Right atrium auricular region (tissue), 2 donors: ENCODE measurements around the gene ANKDD1B. TPM values are rescaled to one million over a fixed set of nuclear protein-coding genes. Genes with fewer than 3 reads are reported as not detected.

Experiments
- DNase-seq: peaks from one replicate; pipeline ENCODE4 v3.0.0-alpha.2; 2019; ENCODE audit warnings: low spot score
- H3K27ac ChIP-seq, 2 donors: fragments of 200-600 bp; sonication (generic); 1 replicate in 1 of 2; 2 replicates in 1 of 2; pipeline ENCODE4 v1.5.1; 2016 to 2019
- H3K27me3 ChIP-seq, 2 donors: fragments of 200-600 bp; sonication (generic); one replicate each; pipeline versions ENCODE4 v1.5.1 to v1.6.0; 2017 to 2019
- H3K36me3 ChIP-seq: fragments of 200-600 bp; sonication (generic); one replicate; pipeline ENCODE4 v1.5.1; 2016
- H3K4me1 ChIP-seq, 2 donors: fragments of 200-600 bp; sonication (generic); one replicate each; pipeline versions ENCODE4 v1.5.1 to v1.6.0; 2017 to 2019
- H3K4me3 ChIP-seq, 2 donors: fragments of 200-600 bp; sonication (generic); 1 replicate in 1 of 2; 2 replicates in 1 of 2; pipeline ENCODE4 v1.5.1; 2017 to 2019; ENCODE audit warnings: mild to moderate bottlenecking in 1 of 2, moderate library complexity in 1 of 2
- H3K9me3 ChIP-seq, 2 donors: fragments of 200-600 bp; sonication (generic); one replicate each; pipeline ENCODE4 v1.5.1; 2019
- CTCF ChIP-seq, 2 donors: fragments of 200-600 bp; sonication (generic); IDR thresholded peaks; one replicate each; pipeline ENCODE4 v1.5.1; 2019; ENCODE audit warnings: antibody characterized with exemption in 2 of 2
- total RNA-seq, 2 donors: library from RNA; depleted of rRNA; stranded (reverse); fragments of >200 nt; gene quantifications; one replicate each; pipeline ENCODE4 v1.1.0, GENCODE V29; 2016

Gene ANKDD1B
- total RNA-seq, 2 donors from 2014 or later, result not detected

- no peaks in the 10 kb centered on the region for H3K9me3 ChIP-seq
- no peak for DNase-seq
- no peak overlapping the region for H3K27ac ChIP-seq
- TF ChIP-seq CTCF (IDR thresholded peaks at IDR 0.05), result no peak
- no peaks in the 10 kb centered on the region for H3K36me3 ChIP-seq
- H3K27me3 ChIP-seq, result no peaks in the 10 kb centered on the region
- H3K4me3 ChIP-seq, result no peak overlapping the region
- H3K4me1 ChIP-seq, result peaks cover 0 to 12% of the 10 kb centered on the region in 2 donors
Measured at GRCh38 chr5:75712091-75712490, 100.8 kb downstream of the ANKDD1B start.

- no peak for DNase-seq
- H3K4me1 ChIP-seq, result peaks cover 0 to 15% of the 10 kb centered on the region in 2 donors
- H3K36me3 ChIP-seq, result no peaks in the 10 kb centered on the region
- peak overlapping the region; percentile 81 to 86 for H3K27ac ChIP-seq
- no peaks in the 10 kb centered on the region for H3K27me3 ChIP-seq
- peak overlapping the region; percentile 69 to 81 for H3K4me3 ChIP-seq
- no peak for TF ChIP-seq CTCF (IDR thresholded peaks at IDR 0.05)
- H3K9me3 ChIP-seq, result no peaks in the 10 kb centered on the region
Measured at GRCh38 chr5:75716715-75717081, 105.4 kb downstream of the ANKDD1B start.

GRCh38 chr5:75717082-75717922 is 106.0 kb downstream of the ANKDD1B start, which contains the start of gene POC5:
POC5 (minus strand) TSS chr5:75717437; CDS start chr5:75712937, 4,500 bp downstream.
- H3K27ac ChIP-seq, result peak within 1 kb of the TSS; percentile 81 to 86
- peak within 1 kb of the TSS; percentile 69 to 81 for H3K4me3 ChIP-seq
- TF ChIP-seq CTCF (IDR thresholded peaks at IDR 0.05), result no peak

GRCh38 chr5:75720882-75721281 is 109.6 kb downstream of the ANKDD1B start:
- no peak overlapping the region for H3K4me3 ChIP-seq
- H3K9me3 ChIP-seq, result no peaks in the 10 kb centered on the region
- no peak overlapping the region for H3K27ac ChIP-seq
- no peaks in the 10 kb centered on the region for H3K36me3 ChIP-seq
- no peak for DNase-seq
- TF ChIP-seq CTCF (IDR thresholded peaks at IDR 0.05), result no peak
- H3K4me1 ChIP-seq, result peaks cover 0 to 13% of the 10 kb centered on the region in 2 donors
- H3K27me3 ChIP-seq, result no peaks in the 10 kb centered on the region

More at GRCh38 chr5:75717082-75717922, 106.0 kb downstream of the ANKDD1B start, which contains the start of gene POC5:
- peak; percentile 98 for DNase-seq
- H3K36me3 ChIP-seq, result no peaks in the 10 kb centered on the region
- H3K27me3 ChIP-seq, result no peaks in the 10 kb centered on the region
- H3K9me3 ChIP-seq, result no peaks in the 10 kb centered on the region
- peaks cover 0 to 15% of the 10 kb centered on the region in 2 donors for H3K4me1 ChIP-seq

Other genes starting within 250 kb of the ANKDD1B start
- gene CERT1, start 99.8 kb upstream of the ANKDD1B start, total RNA-seq, result 10 to 100 TPM; 12.3 to 12.6 TPM
- gene POLK, start 99.6 kb upstream of the ANKDD1B start, total RNA-seq, result 10 to 100 TPM; 19.1 to 21.1 TPM
- gene POC5, start 106.0 kb downstream of the ANKDD1B start, total RNA-seq, result 10 to 100 TPM in 1 of 2 donors, 1 to 10 TPM in 1; 2.8 to 12.6 TPM